Stimulated activated CD4-positive, alpha-beta T cell treated with anti-CD3 and anti-CD28 coated beads, TNF-alpha, amount 100 ng/mL, for 4 hours (primary cell): ENCODE measurements around the gene RPA3.

Experiments
- DNase-seq, 3 experiments: peaks; one replicate each; pipeline ENCODE4 v3.0.0-alpha.2; 2020; ENCODE audit warnings: low read depth in 3 of 3

The RPA3 gene

GRCh38 chr7:7607010-7607409, 111.4 kb downstream of the RPA3 start:
- DNase-seq = no peak

DNA sequence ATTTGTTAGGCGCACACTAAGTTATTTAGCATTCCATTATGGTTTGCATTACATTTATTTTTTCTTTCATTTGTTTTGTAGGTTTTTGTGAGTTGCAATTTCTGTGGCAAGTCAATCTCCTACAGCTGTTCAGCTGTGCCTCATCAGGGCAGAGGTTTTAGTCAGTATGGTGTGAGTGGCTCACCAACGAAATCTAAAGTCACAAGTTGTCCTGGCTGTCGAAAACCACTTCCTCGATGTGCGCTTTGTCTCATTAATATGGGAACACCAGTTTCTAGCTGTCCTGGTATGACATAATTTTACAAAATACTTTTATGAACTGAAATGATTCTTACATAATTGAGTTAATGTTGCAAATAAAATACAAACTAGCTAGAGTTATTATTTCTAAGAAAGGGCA, 122.2 kb downstream of the RPA3 start:
- no peak for DNase-seq

DNA sequence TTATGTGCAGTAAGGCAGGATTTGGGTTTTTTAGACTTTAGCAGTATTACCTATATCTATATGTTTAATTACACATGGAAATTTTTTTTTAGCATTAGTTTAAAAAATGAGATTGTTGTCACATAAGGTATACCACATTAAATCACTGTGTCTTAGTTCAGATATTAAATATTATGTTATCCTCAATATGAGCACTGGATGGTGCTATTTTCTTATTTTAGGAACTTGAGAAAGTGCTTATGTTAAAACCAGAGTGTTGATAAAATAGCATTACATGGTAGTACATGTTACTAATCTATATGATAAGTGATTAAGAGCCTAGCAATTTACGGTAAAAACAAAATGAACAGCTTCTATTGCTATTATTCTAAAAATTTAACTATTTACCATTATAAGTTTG, 123.0 kb downstream of the RPA3 start:
- DNase-seq = no peak
